ENCODE measurements around the gene KIAA0825.
"Not testable (repeated sequence)": the region's sequence is repeated elsewhere in the genome, so short reads cannot be mapped to it uniquely, and the experiment has no call there.

Gene KIAA0825

GRCh38 chr5:94240134-94240533 lies 378.3 kb downstream of the KIAA0825 start:
- no peak for DNase-seq

- no peak for DNase-seq
Observed at GRCh38 chr5:94239266-94239665, 379.1 kb downstream of the KIAA0825 start.

- no peak for DNase-seq
Observed at GRCh38 chr5:94234987-94235386, 383.4 kb downstream of the KIAA0825 start.

- DNase-seq = no peak
Observed at GRCh38 chr5:94228791-94229190, 389.6 kb downstream of the KIAA0825 start.

- DNase-seq = no peak
Observed at GRCh38 chr5:94223235-94223634, 395.2 kb downstream of the KIAA0825 start.

GRCh38 chr5:94218374-94218773 lies 400.0 kb downstream of the KIAA0825 start:
- no peak for DNase-seq

GRCh38 chr5:94217745-94218144 lies 400.7 kb downstream of the KIAA0825 start:
- no peak for DNase-seq

- no peak for DNase-seq
Observed at GRCh38 chr5:94217216-94217615, 401.2 kb downstream of the KIAA0825 start.

- no peak for DNase-seq
Observed at GRCh38 chr5:94212476-94212875, 405.9 kb downstream of the KIAA0825 start.

- DNase-seq = no peak
Observed at GRCh38 chr5:94209774-94210355, 408.5 kb downstream of the KIAA0825 start.

GRCh38 chr5:94209272-94209671 lies 409.1 kb downstream of the KIAA0825 start:
- no peak for DNase-seq

GRCh38 chr5:94199566-94199965 lies 418.8 kb downstream of the KIAA0825 start:
- DNase-seq = no peak

- no peak for DNase-seq
Observed at GRCh38 chr5:94197970-94198369, 420.4 kb downstream of the KIAA0825 start.

- no peak for DNase-seq
Observed at GRCh38 chr5:94196953-94197352, 421.5 kb downstream of the KIAA0825 start.

GRCh38 chr5:94192658-94193391 lies 425.6 kb downstream of the KIAA0825 start:
- DNase-seq = peak; percentile 9

- DNase-seq = no peak
Observed at GRCh38 chr5:94191604-94192003, 426.8 kb downstream of the KIAA0825 start.

- no peak for DNase-seq
Observed at GRCh38 chr5:94188725-94189124, 429.7 kb downstream of the KIAA0825 start.

- no peak for DNase-seq
Observed at GRCh38 chr5:94184870-94185269, 433.5 kb downstream of the KIAA0825 start.

GRCh38 chr5:94181895-94182294 lies 436.5 kb downstream of the KIAA0825 start:
- DNase-seq = no peak

- DNase-seq = no peak
Observed at GRCh38 chr5:94180761-94181160, 437.6 kb downstream of the KIAA0825 start.

GRCh38 chr5:94175912-94176311 lies 442.5 kb downstream of the KIAA0825 start:
- no peak for DNase-seq

GRCh38 chr5:94174748-94175411 lies 443.5 kb downstream of the KIAA0825 start:
- DNase-seq = no peak

- no peak for DNase-seq
Observed at GRCh38 chr5:94173100-94173499, 445.3 kb downstream of the KIAA0825 start.

GRCh38 chr5:94171070-94171469 lies 447.3 kb downstream of the KIAA0825 start:
- not testable (repeated sequence) for DNase-seq

Data from COR-L47 (cell line).